Measurements from ENCODE around the gene ITIH4. TPM values are rescaled to one million over a fixed set of nuclear protein-coding genes. Genes with fewer than 3 reads are reported as not detected.

Gene ITIH4
- total RNA-seq, 1 experiment from 2014 or later = 4.1 TPM

DNA sequence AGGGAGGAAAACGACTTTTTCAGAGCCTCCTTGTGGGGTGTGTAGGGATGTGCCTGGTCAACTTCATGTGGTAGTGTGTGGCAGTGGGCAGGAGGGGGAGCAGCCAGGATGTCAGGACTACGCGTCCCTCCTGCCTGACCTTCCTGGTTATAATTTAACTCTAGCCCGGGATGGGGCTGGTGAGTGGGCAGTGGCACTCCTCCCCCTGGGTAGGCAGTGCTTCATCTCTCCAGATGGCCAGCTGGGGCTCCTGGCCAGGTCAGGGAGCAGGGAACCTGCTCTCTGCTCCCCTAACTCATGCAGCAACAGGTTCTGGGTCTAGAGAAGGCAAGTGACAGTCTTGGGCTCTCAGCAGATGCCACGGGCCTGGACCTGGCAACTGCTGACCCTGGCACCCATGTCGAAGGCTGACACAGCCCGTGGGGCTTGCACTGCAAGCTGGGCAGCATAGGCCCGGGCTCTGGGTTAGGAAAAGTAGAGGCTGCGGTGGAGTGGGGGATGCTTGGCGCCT, 2.6 kb downstream of the ITIH4 start:
- no peaks in the 10 kb centered on the region for H3K4me1 ChIP-seq
- Mint-ChIP-seq H3K27ac (ENCODE audit: unreplicated experiment) (no peak overlapping the region), H3K27me3 (ENCODE audit: insufficient read depth, unreplicated experiment) (no peaks in the 10 kb centered on the region), H3K36me3 (ENCODE audit: insufficient read depth, unreplicated experiment) (no peaks in the 10 kb centered on the region), H3K4me3 (ENCODE audit: unreplicated experiment) (no peak overlapping the region), H3K4me1 (ENCODE audit: low read depth, unreplicated experiment) (peaks cover 5% of the 10 kb centered on the region), H3K9me3 (ENCODE audit: unreplicated experiment) (no peaks in the 10 kb centered on the region)
- TF ChIP-seq CTCF (IDR thresholded peaks at IDR 0.05; ENCODE audit: insufficient read depth in 1 of 2, low read depth in 1 of 2, low read length in 1 of 2, severe bottlenecking in 1 of 2, unreplicated experiment in 1 of 2) = peak in 1 of 2 experiments; percentile 54
- H3K27me3 ChIP-seq (replicated peaks; ENCODE audit: control insufficient read depth, insufficient read depth, low read length) = no peaks in the 10 kb centered on the region
- DNase-seq = peak; percentile 50 to 59
- BruUV-seq (replicated peaks) = no TSS peak
- no peak overlapping the region for H3K4me3 ChIP-seq (ENCODE audit: low read depth, low read length)
- H3K36me3 ChIP-seq (ENCODE audit: control insufficient read depth, insufficient read depth, low read length) = no peaks in the 10 kb centered on the region
- ChIA-PET CTCF (no interaction called here), POLR2A (no interaction called here)
- intact Hi-C loops (cut with micrococcal nuclease; ENCODE audit: unreplicated experiment) = no loop called here
- H3K9me3 ChIP-seq = no peaks in the 10 kb centered on the region

DNA sequence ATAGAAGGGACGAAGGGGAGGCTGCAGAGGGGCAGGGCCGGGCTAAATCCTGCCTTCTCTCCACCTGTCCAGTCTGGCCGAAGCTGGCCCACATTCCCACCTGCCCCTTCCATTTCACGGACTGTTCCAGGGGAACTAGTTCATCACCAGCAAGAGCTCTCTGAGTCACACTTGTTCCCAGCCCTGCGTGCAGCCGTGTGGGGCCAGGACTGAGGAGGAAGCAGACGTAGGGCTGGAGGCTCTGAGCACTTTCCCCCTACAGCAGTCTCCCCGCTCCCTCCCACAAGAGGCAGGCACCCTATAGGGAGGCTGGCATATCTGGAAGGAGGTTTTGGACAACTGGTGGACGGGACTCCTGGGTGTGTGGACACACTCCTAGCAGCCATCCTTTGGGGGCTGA, 3.0 kb downstream of the ITIH4 start:
- DNase-seq = no peak
- Mint-ChIP-seq H3K9me3 (ENCODE audit: unreplicated experiment) (no peaks in the 10 kb centered on the region), H3K27me3 (ENCODE audit: insufficient read depth, unreplicated experiment) (no peaks in the 10 kb centered on the region), H3K4me1 (ENCODE audit: low read depth, unreplicated experiment) (peaks cover 5% of the 10 kb centered on the region), H3K36me3 (ENCODE audit: insufficient read depth, unreplicated experiment) (no peaks in the 10 kb centered on the region), H3K4me3 (ENCODE audit: unreplicated experiment) (no peak overlapping the region), H3K27ac (ENCODE audit: unreplicated experiment) (no peak overlapping the region)
- no peaks in the 10 kb centered on the region for H3K4me1 ChIP-seq
- no peaks in the 10 kb centered on the region for H3K36me3 ChIP-seq (ENCODE audit: control insufficient read depth, insufficient read depth, low read length)
- H3K4me3 ChIP-seq (ENCODE audit: low read depth, low read length) = no peak overlapping the region
- H3K9me3 ChIP-seq = no peaks in the 10 kb centered on the region
- no peaks in the 10 kb centered on the region for H3K27me3 ChIP-seq (replicated peaks; ENCODE audit: control insufficient read depth, insufficient read depth, low read length)
- TF ChIP-seq CTCF (IDR thresholded peaks at IDR 0.05; ENCODE audit: insufficient read depth in 1 of 2, low read depth in 1 of 2, low read length in 1 of 2, severe bottlenecking in 1 of 2, unreplicated experiment in 1 of 2) = no peak
- intact Hi-C loops (cut with micrococcal nuclease; ENCODE audit: unreplicated experiment) = no loop called here
- POLR2A ChIA-PET = no interaction called here
- CTCF ChIA-PET = no interaction called here
- BruUV-seq (replicated peaks) = no TSS peak

DNA sequence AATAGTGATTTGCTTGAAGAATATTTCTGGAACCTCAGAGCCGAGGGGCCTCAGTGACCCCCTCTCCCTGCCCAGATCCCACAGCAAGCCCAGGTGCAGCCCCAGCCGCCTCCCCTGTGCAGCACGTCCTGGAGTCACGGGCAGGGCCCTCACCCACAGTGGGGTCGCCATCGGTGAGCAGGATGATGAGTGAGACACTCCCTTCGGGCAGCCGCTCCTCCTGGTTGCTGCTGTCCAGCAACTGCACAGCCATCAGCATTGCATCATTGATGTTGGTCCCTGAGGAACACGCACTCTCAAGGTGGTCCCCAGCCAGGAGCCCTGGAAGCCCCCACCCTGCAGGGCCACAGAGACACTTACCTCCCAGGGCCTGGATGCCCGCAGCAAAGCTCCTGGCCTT, 6.4 kb downstream of the ITIH4 start:
- Mint-ChIP-seq H3K27me3 (ENCODE audit: insufficient read depth, unreplicated experiment) (no peaks in the 10 kb centered on the region), H3K27ac (ENCODE audit: unreplicated experiment) (no peak overlapping the region), H3K4me1 (ENCODE audit: low read depth, unreplicated experiment) (peaks cover 11% of the 10 kb centered on the region), H3K36me3 (ENCODE audit: insufficient read depth, unreplicated experiment) (no peaks in the 10 kb centered on the region), H3K9me3 (ENCODE audit: unreplicated experiment) (no peaks in the 10 kb centered on the region), H3K4me3 (ENCODE audit: unreplicated experiment) (no peak overlapping the region)
- Histone ChIP-seq H3K4me1 (no peaks in the 10 kb centered on the region), H3K9me3 (no peaks in the 10 kb centered on the region), H3K4me3 (ENCODE audit: low read depth, low read length) (no peak overlapping the region), H3K27me3 (replicated peaks; ENCODE audit: control insufficient read depth, insufficient read depth, low read length) (no peaks in the 10 kb centered on the region), H3K36me3 (ENCODE audit: control insufficient read depth, insufficient read depth, low read length) (no peaks in the 10 kb centered on the region)
- POLR2A ChIA-PET = no interaction called here
- intact Hi-C loops (cut with micrococcal nuclease; ENCODE audit: unreplicated experiment) = no loop called here
- no peak for TF ChIP-seq CTCF (IDR thresholded peaks at IDR 0.05; ENCODE audit: insufficient read depth in 1 of 2, low read depth in 1 of 2, low read length in 1 of 2, severe bottlenecking in 1 of 2, unreplicated experiment in 1 of 2)
- no peak for DNase-seq
- no TSS peak for BruUV-seq (replicated peaks)
- CTCF ChIA-PET = no interaction called here
